Astrocyte (in vitro differentiated cells and primary cell): Measurements from ENCODE around the gene BMP7.

Experiments used
- EZH2 ChIP-seq: IDR thresholded peaks from 2 replicates; pipeline ENCODE4 v1.6.1; 2012; ENCODE audit warnings: mild to moderate bottlenecking, low read length, inconsistent platforms; ENCODE audit not compliant: insufficient read depth
- TF ChIP-seq, protein P1 (sequence below): IDR thresholded peaks from 2 replicates; pipeline ENCODE4 v1.5.1; 2011; ENCODE audit warnings: low read depth, mild to moderate bottlenecking, inconsistent platforms, low read length, moderate library complexity; ENCODE audit not compliant: insufficient read depth

DNA sequence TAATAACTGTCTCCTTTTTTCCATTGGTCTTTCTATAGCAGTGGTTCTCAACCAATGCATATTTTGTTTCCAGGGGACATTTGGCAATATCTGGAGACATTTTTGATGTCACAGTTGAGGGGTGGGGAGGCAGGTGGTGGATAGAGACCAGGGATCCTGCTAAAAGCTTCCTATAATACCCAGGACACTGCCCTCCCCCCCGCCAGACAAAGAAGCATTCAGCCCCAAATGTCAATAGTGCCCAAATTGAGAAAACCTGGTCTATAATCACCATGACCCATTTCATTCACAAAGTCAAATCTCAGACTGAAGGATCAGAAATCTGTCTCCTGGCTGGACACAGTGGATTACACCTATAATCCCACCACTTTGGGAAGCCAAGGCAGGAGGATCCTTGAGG lies 128.8 kb downstream of the BMP7 start:
- TF ChIP-seq, protein P1, sequence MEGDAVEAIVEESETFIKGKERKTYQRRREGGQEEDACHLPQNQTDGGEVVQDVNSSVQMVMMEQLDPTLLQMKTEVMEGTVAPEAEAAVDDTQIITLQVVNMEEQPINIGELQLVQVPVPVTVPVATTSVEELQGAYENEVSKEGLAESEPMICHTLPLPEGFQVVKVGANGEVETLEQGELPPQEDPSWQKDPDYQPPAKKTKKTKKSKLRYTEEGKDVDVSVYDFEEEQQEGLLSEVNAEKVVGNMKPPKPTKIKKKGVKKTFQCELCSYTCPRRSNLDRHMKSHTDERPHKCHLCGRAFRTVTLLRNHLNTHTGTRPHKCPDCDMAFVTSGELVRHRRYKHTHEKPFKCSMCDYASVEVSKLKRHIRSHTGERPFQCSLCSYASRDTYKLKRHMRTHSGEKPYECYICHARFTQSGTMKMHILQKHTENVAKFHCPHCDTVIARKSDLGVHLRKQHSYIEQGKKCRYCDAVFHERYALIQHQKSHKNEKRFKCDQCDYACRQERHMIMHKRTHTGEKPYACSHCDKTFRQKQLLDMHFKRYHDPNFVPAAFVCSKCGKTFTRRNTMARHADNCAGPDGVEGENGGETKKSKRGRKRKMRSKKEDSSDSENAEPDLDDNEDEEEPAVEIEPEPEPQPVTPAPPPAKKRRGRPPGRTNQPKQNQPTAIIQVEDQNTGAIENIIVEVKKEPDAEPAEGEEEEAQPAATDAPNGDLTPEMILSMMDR, result no peak
- TF ChIP-seq EZH2, result no peak
